ENCODE data around the gene DCAF10. TPM values are rescaled to one million over a fixed set of nuclear protein-coding genes. Genes with fewer than 3 reads are reported as not detected.

Gene DCAF10
- total and polyA plus RNA-seq, 4 donors: 9.7 to 22.2 (median 15.3) TPM

DNA sequence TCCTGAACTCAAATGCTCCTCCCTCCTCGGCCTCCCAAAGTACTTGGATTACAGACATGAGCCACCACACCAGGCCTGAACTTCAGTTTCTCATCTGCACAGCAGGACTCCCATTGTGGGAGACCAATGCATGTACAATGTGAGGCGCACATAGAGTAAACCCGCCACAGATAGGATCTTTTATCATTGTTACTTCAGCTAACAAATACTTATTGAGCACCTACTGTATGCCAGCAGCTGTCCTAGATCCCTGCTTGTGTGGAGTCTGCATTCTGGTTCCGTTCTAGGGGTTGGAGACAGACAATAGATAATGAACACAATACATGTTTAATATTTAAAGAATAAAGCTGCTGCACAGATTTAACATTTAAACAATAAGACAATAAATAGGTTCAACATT is 109.7 kb downstream of the DCAF10 start:
- TF ChIP-seq RAD21 (IDR thresholded peaks at IDR 0.05) (no peak), TAF1 (conservative IDR thresholded peaks at IDR 0.05) (no peak), EGR1 (IDR thresholded peaks at IDR 0.05; ENCODE audit: low read depth in 2 of 2) (no peak), FOXA2 (IDR thresholded peaks at IDR 0.05) (no peak), SP1 (IDR thresholded peaks at IDR 0.05) (no peak), NR2F2 (IDR thresholded peaks at IDR 0.05) (no peak), FOXA1 (IDR thresholded peaks at IDR 0.05) (no peak), JUND (IDR thresholded peaks at IDR 0.05) (no peak)
- TF ChIP-seq, protein P1, sequence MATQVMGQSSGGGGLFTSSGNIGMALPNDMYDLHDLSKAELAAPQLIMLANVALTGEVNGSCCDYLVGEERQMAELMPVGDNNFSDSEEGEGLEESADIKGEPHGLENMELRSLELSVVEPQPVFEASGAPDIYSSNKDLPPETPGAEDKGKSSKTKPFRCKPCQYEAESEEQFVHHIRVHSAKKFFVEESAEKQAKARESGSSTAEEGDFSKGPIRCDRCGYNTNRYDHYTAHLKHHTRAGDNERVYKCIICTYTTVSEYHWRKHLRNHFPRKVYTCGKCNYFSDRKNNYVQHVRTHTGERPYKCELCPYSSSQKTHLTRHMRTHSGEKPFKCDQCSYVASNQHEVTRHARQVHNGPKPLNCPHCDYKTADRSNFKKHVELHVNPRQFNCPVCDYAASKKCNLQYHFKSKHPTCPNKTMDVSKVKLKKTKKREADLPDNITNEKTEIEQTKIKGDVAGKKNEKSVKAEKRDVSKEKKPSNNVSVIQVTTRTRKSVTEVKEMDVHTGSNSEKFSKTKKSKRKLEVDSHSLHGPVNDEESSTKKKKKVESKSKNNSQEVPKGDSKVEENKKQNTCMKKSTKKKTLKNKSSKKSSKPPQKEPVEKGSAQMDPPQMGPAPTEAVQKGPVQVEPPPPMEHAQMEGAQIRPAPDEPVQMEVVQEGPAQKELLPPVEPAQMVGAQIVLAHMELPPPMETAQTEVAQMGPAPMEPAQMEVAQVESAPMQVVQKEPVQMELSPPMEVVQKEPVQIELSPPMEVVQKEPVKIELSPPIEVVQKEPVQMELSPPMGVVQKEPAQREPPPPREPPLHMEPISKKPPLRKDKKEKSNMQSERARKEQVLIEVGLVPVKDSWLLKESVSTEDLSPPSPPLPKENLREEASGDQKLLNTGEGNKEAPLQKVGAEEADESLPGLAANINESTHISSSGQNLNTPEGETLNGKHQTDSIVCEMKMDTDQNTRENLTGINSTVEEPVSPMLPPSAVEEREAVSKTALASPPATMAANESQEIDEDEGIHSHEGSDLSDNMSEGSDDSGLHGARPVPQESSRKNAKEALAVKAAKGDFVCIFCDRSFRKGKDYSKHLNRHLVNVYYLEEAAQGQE (IDR thresholded peaks at IDR 0.05): no peak
- TF ChIP-seq, protein P2, sequence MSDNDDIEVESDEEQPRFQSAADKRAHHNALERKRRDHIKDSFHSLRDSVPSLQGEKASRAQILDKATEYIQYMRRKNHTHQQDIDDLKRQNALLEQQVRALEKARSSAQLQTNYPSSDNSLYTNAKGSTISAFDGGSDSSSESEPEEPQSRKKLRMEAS (IDR thresholded peaks at IDR 0.05): no peak

DNA sequence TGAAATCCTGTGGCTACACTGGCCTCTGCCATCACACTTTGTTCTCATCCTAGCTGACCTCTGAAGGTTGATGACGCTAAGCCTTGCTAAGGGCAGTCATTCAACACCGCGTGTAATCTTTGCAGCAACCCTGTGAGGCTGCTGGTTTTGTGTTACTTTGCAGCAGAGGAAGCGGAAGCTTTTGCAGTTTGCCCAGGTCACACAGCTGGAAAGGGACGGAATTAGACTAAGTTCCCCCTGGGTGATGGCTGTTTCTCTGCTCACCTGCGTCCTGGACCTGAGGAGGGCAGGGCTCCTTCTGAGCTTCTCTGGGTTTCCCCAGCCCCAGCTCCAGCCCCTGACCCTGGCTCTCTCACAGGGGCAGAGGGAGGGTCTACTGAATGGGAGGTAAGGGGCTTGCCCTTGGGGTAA is 110.7 kb downstream of the DCAF10 start:
- no peaks in the 10 kb centered on the region for H3K36me3 ChIP-seq (ENCODE audit: control insufficient read depth in 4 of 4, insufficient read depth in 3 of 4, low read depth in 1 of 4, low read length in 3 of 4)
- peaks cover 5 to 15% (median 8%) of the 10 kb centered on the region in 4 donors for H3K4me1 ChIP-seq (ENCODE audit: control insufficient read depth in 4 of 4, insufficient read depth in 4 of 4, low read length in 3 of 4)
- H3K4me3 ChIP-seq (ENCODE audit: low read depth in 1 of 3, low read length in 3 of 3): no peak overlapping the region
- TF ChIP-seq, protein P1 (IDR thresholded peaks at IDR 0.05): no peak
- TF ChIP-seq GABPA (IDR thresholded peaks at IDR 0.05 in 1 of 2, conservative IDR thresholded peaks at IDR 0.05 in 1 of 2) (no peak), TAF1 (conservative IDR thresholded peaks at IDR 0.05) (no peak), FOXA2 (IDR thresholded peaks at IDR 0.05) (no peak), EGR1 (IDR thresholded peaks at IDR 0.05; ENCODE audit: low read depth in 2 of 2) (no peak), HNF4A (conservative IDR thresholded peaks at IDR 0.05) (no peak), YY1 (IDR thresholded peaks at IDR 0.05) (no peak)
- TF ChIP-seq, protein P3, sequence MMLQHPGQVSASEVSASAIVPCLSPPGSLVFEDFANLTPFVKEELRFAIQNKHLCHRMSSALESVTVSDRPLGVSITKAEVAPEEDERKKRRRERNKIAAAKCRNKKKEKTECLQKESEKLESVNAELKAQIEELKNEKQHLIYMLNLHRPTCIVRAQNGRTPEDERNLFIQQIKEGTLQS (IDR thresholded peaks at IDR 0.05): no peak
- TF ChIP-seq, protein P2 (IDR thresholded peaks at IDR 0.05): no peak
- TF ChIP-seq, protein P4, sequence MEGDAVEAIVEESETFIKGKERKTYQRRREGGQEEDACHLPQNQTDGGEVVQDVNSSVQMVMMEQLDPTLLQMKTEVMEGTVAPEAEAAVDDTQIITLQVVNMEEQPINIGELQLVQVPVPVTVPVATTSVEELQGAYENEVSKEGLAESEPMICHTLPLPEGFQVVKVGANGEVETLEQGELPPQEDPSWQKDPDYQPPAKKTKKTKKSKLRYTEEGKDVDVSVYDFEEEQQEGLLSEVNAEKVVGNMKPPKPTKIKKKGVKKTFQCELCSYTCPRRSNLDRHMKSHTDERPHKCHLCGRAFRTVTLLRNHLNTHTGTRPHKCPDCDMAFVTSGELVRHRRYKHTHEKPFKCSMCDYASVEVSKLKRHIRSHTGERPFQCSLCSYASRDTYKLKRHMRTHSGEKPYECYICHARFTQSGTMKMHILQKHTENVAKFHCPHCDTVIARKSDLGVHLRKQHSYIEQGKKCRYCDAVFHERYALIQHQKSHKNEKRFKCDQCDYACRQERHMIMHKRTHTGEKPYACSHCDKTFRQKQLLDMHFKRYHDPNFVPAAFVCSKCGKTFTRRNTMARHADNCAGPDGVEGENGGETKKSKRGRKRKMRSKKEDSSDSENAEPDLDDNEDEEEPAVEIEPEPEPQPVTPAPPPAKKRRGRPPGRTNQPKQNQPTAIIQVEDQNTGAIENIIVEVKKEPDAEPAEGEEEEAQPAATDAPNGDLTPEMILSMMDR (IDR thresholded peaks at IDR 0.05; ENCODE audit: low read depth, low read length, missing input control): no peak
- no peak overlapping the region for H3K27ac ChIP-seq (ENCODE audit: low read depth in 1 of 2, low read length in 2 of 2)
- no peaks in the 10 kb centered on the region for H3K9me3 ChIP-seq (ENCODE audit: control insufficient read depth in 4 of 4, low read length in 3 of 4)
- no peak for DNase-seq (ENCODE audit: low spot score)
- 66% methylated on average over 6 of the region's 6 CpGs for WGBS
- H3K9ac ChIP-seq (ENCODE audit: low read depth in 1 of 2, low read length in 2 of 2): no peak overlapping the region
- no peaks in the 10 kb centered on the region for H3K27me3 ChIP-seq (ENCODE audit: control insufficient read depth in 4 of 4, insufficient read depth in 4 of 4, low read length in 3 of 4)

More for the DNA sequence above, 109.7 kb downstream of the DCAF10 start:
- Histone ChIP-seq H3K27ac (ENCODE audit: low read depth in 1 of 2, low read length in 2 of 2) (no peak overlapping the region), H3K27me3 (ENCODE audit: control insufficient read depth in 4 of 4, insufficient read depth in 4 of 4, low read length in 3 of 4) (no peaks in the 10 kb centered on the region), H3K36me3 (ENCODE audit: control insufficient read depth in 4 of 4, insufficient read depth in 3 of 4, low read depth in 1 of 4, low read length in 3 of 4) (no peaks in the 10 kb centered on the region), H3K4me3 (ENCODE audit: low read depth in 1 of 3, low read length in 3 of 3) (no peak overlapping the region), H3K9ac (ENCODE audit: low read depth in 1 of 2, low read length in 2 of 2) (no peak overlapping the region), H3K9me3 (ENCODE audit: control insufficient read depth in 4 of 4, low read length in 3 of 4) (no peaks in the 10 kb centered on the region), H3K4me1 (ENCODE audit: control insufficient read depth in 4 of 4, insufficient read depth in 4 of 4, low read length in 3 of 4) (peaks cover 5 to 12% (median 8%) of the 10 kb centered on the region in 4 donors)
- WGBS: 96% methylated on average over 4 of the region's 4 CpGs
- no peak for DNase-seq (ENCODE audit: low spot score)

Measured in liver (tissue), 9 donors.